ENCODE results near the gene TPGS1.

DNA sequence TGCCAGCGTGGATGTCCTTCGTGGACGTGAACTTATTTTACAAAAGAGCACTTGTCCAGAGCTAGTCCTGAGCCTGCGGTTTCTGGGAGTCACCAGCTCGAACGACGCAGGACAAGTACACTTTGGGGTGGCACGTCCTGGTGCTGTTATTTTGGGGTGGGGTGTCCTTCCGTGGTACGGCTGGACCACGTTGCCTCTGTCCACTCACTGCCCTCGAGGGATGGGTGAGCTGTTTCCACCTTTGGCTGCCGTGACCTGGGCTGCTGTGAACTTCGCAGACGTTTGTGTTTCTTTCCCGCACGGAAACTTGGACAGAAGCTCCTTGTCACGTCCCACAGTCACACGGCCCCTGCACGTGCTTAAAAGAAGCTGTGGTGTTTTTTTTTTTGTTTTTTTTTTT, 47.5 kb downstream of the TPGS1 start:
- TF ChIP-seq, protein P1, sequence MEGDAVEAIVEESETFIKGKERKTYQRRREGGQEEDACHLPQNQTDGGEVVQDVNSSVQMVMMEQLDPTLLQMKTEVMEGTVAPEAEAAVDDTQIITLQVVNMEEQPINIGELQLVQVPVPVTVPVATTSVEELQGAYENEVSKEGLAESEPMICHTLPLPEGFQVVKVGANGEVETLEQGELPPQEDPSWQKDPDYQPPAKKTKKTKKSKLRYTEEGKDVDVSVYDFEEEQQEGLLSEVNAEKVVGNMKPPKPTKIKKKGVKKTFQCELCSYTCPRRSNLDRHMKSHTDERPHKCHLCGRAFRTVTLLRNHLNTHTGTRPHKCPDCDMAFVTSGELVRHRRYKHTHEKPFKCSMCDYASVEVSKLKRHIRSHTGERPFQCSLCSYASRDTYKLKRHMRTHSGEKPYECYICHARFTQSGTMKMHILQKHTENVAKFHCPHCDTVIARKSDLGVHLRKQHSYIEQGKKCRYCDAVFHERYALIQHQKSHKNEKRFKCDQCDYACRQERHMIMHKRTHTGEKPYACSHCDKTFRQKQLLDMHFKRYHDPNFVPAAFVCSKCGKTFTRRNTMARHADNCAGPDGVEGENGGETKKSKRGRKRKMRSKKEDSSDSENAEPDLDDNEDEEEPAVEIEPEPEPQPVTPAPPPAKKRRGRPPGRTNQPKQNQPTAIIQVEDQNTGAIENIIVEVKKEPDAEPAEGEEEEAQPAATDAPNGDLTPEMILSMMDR (IDR thresholded peaks at IDR 0.05; ENCODE audit: control extremely low read depth in 1 of 3, insufficient read depth in 1 of 3, low read depth in 1 of 3, low read length in 3 of 3), result no peak
- no peak for TF ChIP-seq BACH1 (IDR thresholded peaks at IDR 0.05; ENCODE audit: low read length)
- no peak for TF ChIP-seq RAD21 (IDR thresholded peaks at IDR 0.05 in 1 of 2, conservative IDR thresholded peaks at IDR 0.05 in 1 of 2; ENCODE audit: low read depth in 2 of 2, low read length in 2 of 2)
